Measurements from ENCODE around the gene HMX2. TPM values are rescaled to one million over a fixed set of nuclear protein-coding genes. Genes with fewer than 3 reads are reported as not detected.

HMX2 gene
- total RNA-seq, 2 donors from 2014 or later, result not detected

GRCh38 chr10:123141791-123142700 is 5.9 kb upstream of the HMX2 start:
- H3K9me3 ChIP-seq (ENCODE audit: control insufficient read depth, low read length), result no peaks in the 10 kb centered on the region
- Mint-ChIP-seq H3K36me3 (ENCODE audit: low read depth) (no peaks in the 10 kb centered on the region), H3K4me3 (no peak overlapping the region), H3K27me3 (ENCODE audit: insufficient read depth) (peaks cover 99% of the 10 kb centered on the region), H3K9me3 (no peaks in the 10 kb centered on the region), H3K4me1 (peaks cover 20% of the 10 kb centered on the region), H3K27ac (no peak overlapping the region)
- no peak overlapping the region for H3K4me3 ChIP-seq (ENCODE audit: low read length)
- H3K36me3 ChIP-seq (ENCODE audit: control insufficient read depth, insufficient read depth, low read length), result no peaks in the 10 kb centered on the region
- peak; percentile 53 for DNase-seq
- TF ChIP-seq CTCF (conservative IDR thresholded peaks at IDR 0.05), result no peak
- 6 to 10% methylated on average over 13 to 38 of the region's 38 CpGs for WGBS, 2 experiments (ENCODE audit: insufficient coverage in 1 of 2, insufficient read length in 1 of 2)
- H3K9ac ChIP-seq (ENCODE audit: extremely low read depth, low read length, poor library complexity, severe bottlenecking), result no peak overlapping the region
- H3K27ac ChIP-seq (ENCODE audit: low read depth, low read length), result no peak overlapping the region
- H3K4me1 ChIP-seq (ENCODE audit: control insufficient read depth, insufficient read depth, low read length), result peaks cover 13% of the 10 kb centered on the region
- H3K27me3 ChIP-seq (ENCODE audit: control insufficient read depth, insufficient read depth, low read length, poor library complexity, severe bottlenecking), result peaks cover 100% of the 10 kb centered on the region

GRCh38 chr10:123142701-123143161 is 5.2 kb upstream of the HMX2 start:
- Mint-ChIP-seq H3K27me3 (ENCODE audit: insufficient read depth) (peaks cover 99% of the 10 kb centered on the region), H3K4me3 (no peak overlapping the region), H3K9me3 (no peaks in the 10 kb centered on the region), H3K36me3 (ENCODE audit: low read depth) (no peaks in the 10 kb centered on the region), H3K4me1 (peaks cover 22% of the 10 kb centered on the region), H3K27ac (no peak overlapping the region)
- TF ChIP-seq CTCF (conservative IDR thresholded peaks at IDR 0.05), result peak; percentile 39
- no peaks in the 10 kb centered on the region for H3K36me3 ChIP-seq (ENCODE audit: control insufficient read depth, insufficient read depth, low read length)
- H3K4me1 ChIP-seq (ENCODE audit: control insufficient read depth, insufficient read depth, low read length), result peaks cover 8% of the 10 kb centered on the region
- no peak overlapping the region for H3K4me3 ChIP-seq (ENCODE audit: low read length)
- peaks cover 100% of the 10 kb centered on the region for H3K27me3 ChIP-seq (ENCODE audit: control insufficient read depth, insufficient read depth, low read length, poor library complexity, severe bottlenecking)
- DNase-seq, result peak; percentile 70
- WGBS, 2 experiments (ENCODE audit: insufficient coverage in 1 of 2, insufficient read length in 1 of 2), result 3 to 4% methylated on average over 10 to 33 of the region's 33 CpGs
- H3K9me3 ChIP-seq (ENCODE audit: control insufficient read depth, low read length), result no peaks in the 10 kb centered on the region
- no peak overlapping the region for H3K27ac ChIP-seq (ENCODE audit: low read depth, low read length)
- H3K9ac ChIP-seq (ENCODE audit: extremely low read depth, low read length, poor library complexity, severe bottlenecking), result no peak overlapping the region

- 3 to 6% methylated on average over 12 to 33 of the region's 33 CpGs for WGBS, 2 experiments (ENCODE audit: insufficient coverage in 1 of 2, insufficient read length in 1 of 2)
- peak; percentile 65 for DNase-seq
- no peaks in the 10 kb centered on the region for H3K36me3 Mint-ChIP-seq (ENCODE audit: low read depth)
- TF ChIP-seq CTCF (conservative IDR thresholded peaks at IDR 0.05), result no peak
- peaks cover 100% of the 10 kb centered on the region for H3K27me3 ChIP-seq (ENCODE audit: control insufficient read depth, insufficient read depth, low read length, poor library complexity, severe bottlenecking)
- H3K9me3 ChIP-seq (ENCODE audit: control insufficient read depth, low read length), result no peaks in the 10 kb centered on the region
- no peak overlapping the region for H3K4me3 Mint-ChIP-seq
- no peaks in the 10 kb centered on the region for H3K9me3 Mint-ChIP-seq
- peaks cover 8% of the 10 kb centered on the region for H3K4me1 ChIP-seq (ENCODE audit: control insufficient read depth, insufficient read depth, low read length)
- no peak overlapping the region for H3K4me3 ChIP-seq (ENCODE audit: low read length)
- H3K4me1 Mint-ChIP-seq, result peaks cover 22% of the 10 kb centered on the region
- peaks cover 99% of the 10 kb centered on the region for H3K27me3 Mint-ChIP-seq (ENCODE audit: insufficient read depth)
- no peaks in the 10 kb centered on the region for H3K36me3 ChIP-seq (ENCODE audit: control insufficient read depth, insufficient read depth, low read length)
- no peak overlapping the region for H3K27ac ChIP-seq (ENCODE audit: low read depth, low read length)
- H3K27ac Mint-ChIP-seq, result no peak overlapping the region
- H3K9ac ChIP-seq (ENCODE audit: extremely low read depth, low read length, poor library complexity, severe bottlenecking), result no peak overlapping the region
Observed at GRCh38 chr10:123143162-123143824, 4.6 kb upstream of the HMX2 start.

Data from endodermal cell (in vitro differentiated cells).